A673 (cell line): Measurements from ENCODE around the gene OXSM. TPM values are rescaled to one million over a fixed set of nuclear protein-coding genes. Genes with fewer than 3 reads are reported as not detected.

ENCODE experiments used
- BruUV-seq: library from RNA; stranded (reverse); fragments of 400-500 nt; replicated peaks from 2 replicates; lab custom pipeline; 2021; lab: Mats Ljungman, UMichigan
- CTCF ChIA-PET: fragments of 300-600 bp; sonication (Branson Sonifier 250); formaldehyde crosslinking; loops from one replicate; lab custom pipeline; 2022; ENCODE audit warnings: antibody characterized with exemption; lab: Charles Lee
- POLR2A ChIA-PET: fragments of 300-600 bp; sonication (Branson Sonifier 250); formaldehyde crosslinking; loops from one replicate; lab custom pipeline; 2022; ENCODE audit warnings: antibody characterized with exemption; ENCODE audit not compliant: low non-redundant PET; lab: Charles Lee
- DNase-seq: peaks from one replicate; pipeline ENCODE4 v3.0.0-alpha.2; 2015; ENCODE audit warnings: low spot score
- H3K27ac ChIP-seq: fragments of 200-600 bp; sonication (generic); 2 replicates; pipeline ENCODE4 v1.5.1; 2016; ENCODE audit warnings: mixed run types, low read depth, mild to moderate bottlenecking, mixed read lengths, antibody characterized with exemption, low read length; ENCODE audit not compliant: poor library complexity, severe bottlenecking
- H3K27me3 ChIP-seq: fragments of 200-600 bp; sonication (generic); replicated peaks from 2 replicates; pipeline ENCODE4 v1.6.1; 2017; ENCODE audit warnings: mixed run types, low read depth, mild to moderate bottlenecking, mixed read lengths, antibody characterized with exemption, low read length; ENCODE audit not compliant: insufficient read depth, poor library complexity
- H3K36me3 ChIP-seq: fragments of 200-600 bp; sonication (generic); 2 replicates; pipeline ENCODE4 v1.6.1; 2016; ENCODE audit warnings: mixed run types, mild to moderate bottlenecking, mixed read lengths, antibody characterized with exemption, low read length; ENCODE audit not compliant: insufficient read depth, poor library complexity, severe bottlenecking
- H3K4me1 ChIP-seq: fragments of 200-600 bp; sonication (generic); 2 replicates; pipeline ENCODE4 v1.6.1; 2017; ENCODE audit warnings: mixed run types, mild to moderate bottlenecking, mixed read lengths, antibody characterized with exemption, low read length; ENCODE audit not compliant: insufficient read depth, poor library complexity, severe bottlenecking
- H3K4me3 ChIP-seq: fragments of 200-600 bp; sonication (generic); 2 replicates; pipeline ENCODE4 v1.5.1; 2016; ENCODE audit warnings: low read depth, mixed run types, mild to moderate bottlenecking, mixed read lengths, low read length; ENCODE audit not compliant: poor library complexity, severe bottlenecking
- H3K9me3 ChIP-seq: fragments of 200-600 bp; sonication (generic); 2 replicates; pipeline ENCODE4 v1.6.1; 2016; ENCODE audit warnings: mixed run types, low read depth, mild to moderate bottlenecking, mixed read lengths, antibody characterized with exemption, low read length; ENCODE audit not compliant: poor library complexity, severe bottlenecking
- CTCF ChIP-seq: fragments of 300-800, 200-600 bp; sonication (generic); conservative IDR thresholded peaks from 2 replicates; pipeline ENCODE4 v1.5.1; 2017; ENCODE audit warnings: low read depth, mild to moderate bottlenecking, antibody characterized with exemption, low read length, moderate library complexity, mixed read lengths
- EZH2 ChIP-seq: fragments of 200-600 bp; sonication (generic); IDR thresholded peaks from 2 replicates; pipeline ENCODE4 v1.6.1; 2017; ENCODE audit warnings: borderline replicate concordance, low read depth, mild to moderate bottlenecking, mixed read lengths, antibody characterized with exemption, low read length; ENCODE audit not compliant: poor library complexity, severe bottlenecking
- intact Hi-C: fragments of 100-400 bp; cut with micrococcal nuclease; formaldehyde crosslinking; loops from one replicate; pipeline ENCODE4 v1.10.0; 2022; ENCODE audit not compliant: unreplicated experiment
- total RNA-seq: library from RNA; stranded (reverse); gene quantifications from 2 replicates; pipeline ENCODE4 v1.2.3, GENCODE V29; 2021

The OXSM gene
- total RNA-seq, 1 experiment from 2014 or later: 7.6 TPM

DNA sequence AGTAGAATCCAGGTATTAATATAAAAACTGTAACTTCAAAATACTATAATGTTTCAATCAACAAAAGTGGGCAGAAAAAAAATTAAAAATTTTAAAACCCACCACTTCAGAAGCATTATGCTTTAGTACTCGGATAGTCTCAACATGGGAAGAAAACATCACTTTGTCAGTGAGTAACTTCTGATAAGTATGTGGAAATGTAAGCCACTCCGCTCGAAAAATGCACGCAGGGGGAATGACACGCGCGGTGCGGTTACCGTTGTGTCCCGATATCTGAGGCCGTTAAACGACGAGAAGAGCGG is 7.3 kb upstream of the OXSM start:
- H3K4me3 ChIP-seq: peak overlapping the region; percentile 96
- TF ChIP-seq EZH2 (no peak), CTCF (no peak)
- ChIA-PET POLR2A (interaction anchor here (0.5 to 0.6 kb wide), 2 partner anchors 41 to 1689 kb away, joined by 5 read pairs; no protein-coding TSS in a partner anchor), CTCF (no interaction called here)
- peaks cover 10% of the 10 kb centered on the region for H3K4me1 ChIP-seq
- H3K27me3 ChIP-seq: no peaks in the 10 kb centered on the region
- H3K9me3 ChIP-seq: no peaks in the 10 kb centered on the region
- DNase-seq: no peak
- intact Hi-C loops: no loop called here
- BruUV-seq: no TSS peak
- H3K27ac ChIP-seq: peak overlapping the region; percentile 84
- peaks cover under 1% of the 10 kb centered on the region for H3K36me3 ChIP-seq

- BruUV-seq: no TSS peak
These were observed 6.8 kb upstream of the OXSM start, which contains the start of gene NGLY1 for GRCh38 chr3:25782938-25783660. TSS of gene NGLY1 (minus strand) at chr3:25783443. CDS start at chr3:25783390, 53 bp downstream.

More at GRCh38 chr3:25782938-25783660, 6.8 kb upstream of the OXSM start, which contains the start of gene NGLY1:
- no peaks in the 10 kb centered on the region for H3K9me3 ChIP-seq
- ChIA-PET POLR2A (interaction anchor here (0.5 to 0.7 kb wide), 3 partner anchors 42 to 1689 kb away, joined by 5 read pairs; no protein-coding TSS in a partner anchor), CTCF (interaction anchor here (0.6 kb wide), 2 partner anchors 241 to 1291 kb away, joined by 5 to 6 read pairs; no protein-coding TSS in a partner anchor)
- intact Hi-C loops: no loop called here
- peak within 1 kb of the TSS; percentile 96 for H3K4me3 ChIP-seq
- peak within 1 kb of the TSS; percentile 84 for H3K27ac ChIP-seq
- H3K4me1 ChIP-seq: peaks cover 10% of the 10 kb centered on the region
- H3K36me3 ChIP-seq: no peaks in the 10 kb centered on the region
- no peaks in the 10 kb centered on the region for H3K27me3 ChIP-seq
- peak; percentile 88 for DNase-seq
- no peak for TF ChIP-seq EZH2
- TF ChIP-seq CTCF: no peak
